Activated CD8-positive, alpha-beta memory T cell treated with anti-CD3 and anti-CD28 coated beads, Interleukin-2, amount 50 U/mL, for 24 hours (primary cell): Measurements from ENCODE around the gene AMOT.
"Not testable (repeated sequence)": the region's sequence is repeated elsewhere in the genome, so short reads cannot be mapped to it uniquely, and the experiment has no call there.

Source experiments
- DNase-seq: peaks from one replicate; pipeline ENCODE4 v3.0.0-alpha.2; 2020; ENCODE audit errors: extremely low read depth

AMOT gene, protein sequence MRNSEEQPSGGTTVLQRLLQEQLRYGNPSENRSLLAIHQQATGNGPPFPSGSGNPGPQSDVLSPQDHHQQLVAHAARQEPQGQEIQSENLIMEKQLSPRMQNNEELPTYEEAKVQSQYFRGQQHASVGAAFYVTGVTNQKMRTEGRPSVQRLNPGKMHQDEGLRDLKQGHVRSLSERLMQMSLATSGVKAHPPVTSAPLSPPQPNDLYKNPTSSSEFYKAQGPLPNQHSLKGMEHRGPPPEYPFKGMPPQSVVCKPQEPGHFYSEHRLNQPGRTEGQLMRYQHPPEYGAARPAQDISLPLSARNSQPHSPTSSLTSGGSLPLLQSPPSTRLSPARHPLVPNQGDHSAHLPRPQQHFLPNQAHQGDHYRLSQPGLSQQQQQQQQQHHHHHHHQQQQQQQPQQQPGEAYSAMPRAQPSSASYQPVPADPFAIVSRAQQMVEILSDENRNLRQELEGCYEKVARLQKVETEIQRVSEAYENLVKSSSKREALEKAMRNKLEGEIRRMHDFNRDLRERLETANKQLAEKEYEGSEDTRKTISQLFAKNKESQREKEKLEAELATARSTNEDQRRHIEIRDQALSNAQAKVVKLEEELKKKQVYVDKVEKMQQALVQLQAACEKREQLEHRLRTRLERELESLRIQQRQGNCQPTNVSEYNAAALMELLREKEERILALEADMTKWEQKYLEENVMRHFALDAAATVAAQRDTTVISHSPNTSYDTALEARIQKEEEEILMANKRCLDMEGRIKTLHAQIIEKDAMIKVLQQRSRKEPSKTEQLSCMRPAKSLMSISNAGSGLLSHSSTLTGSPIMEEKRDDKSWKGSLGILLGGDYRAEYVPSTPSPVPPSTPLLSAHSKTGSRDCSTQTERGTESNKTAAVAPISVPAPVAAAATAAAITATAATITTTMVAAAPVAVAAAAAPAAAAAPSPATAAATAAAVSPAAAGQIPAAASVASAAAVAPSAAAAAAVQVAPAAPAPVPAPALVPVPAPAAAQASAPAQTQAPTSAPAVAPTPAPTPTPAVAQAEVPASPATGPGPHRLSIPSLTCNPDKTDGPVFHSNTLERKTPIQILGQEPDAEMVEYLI

GRCh38 chrX:112840382-112841113 lies at the start of gene AMOT:
AMOT (minus strand) TSS chrX:112840831; CDS start chrX:112823126, 17,705 bp downstream.
- DNase-seq, result no peak

DNA sequence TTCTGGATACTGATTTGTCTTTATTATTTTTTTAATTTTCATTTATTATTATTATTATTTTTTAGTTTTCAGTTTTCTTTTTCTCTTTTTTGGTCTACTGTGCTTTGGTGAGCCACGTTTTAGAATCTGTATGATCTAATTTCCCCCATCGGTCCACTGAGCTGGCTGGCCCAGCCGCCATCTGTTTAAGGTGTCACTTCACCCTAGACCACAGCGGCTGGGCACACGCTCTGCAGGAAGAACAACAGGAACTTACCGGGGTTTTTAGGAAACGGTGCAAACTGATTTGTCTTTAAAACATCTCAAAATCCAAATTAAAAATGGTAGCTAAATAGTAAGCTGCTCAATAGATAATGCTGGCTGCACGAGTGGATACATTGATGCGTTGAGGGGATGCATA lies 48.8 kb upstream of the AMOT start:
- DNase-seq, result no peak

DNA sequence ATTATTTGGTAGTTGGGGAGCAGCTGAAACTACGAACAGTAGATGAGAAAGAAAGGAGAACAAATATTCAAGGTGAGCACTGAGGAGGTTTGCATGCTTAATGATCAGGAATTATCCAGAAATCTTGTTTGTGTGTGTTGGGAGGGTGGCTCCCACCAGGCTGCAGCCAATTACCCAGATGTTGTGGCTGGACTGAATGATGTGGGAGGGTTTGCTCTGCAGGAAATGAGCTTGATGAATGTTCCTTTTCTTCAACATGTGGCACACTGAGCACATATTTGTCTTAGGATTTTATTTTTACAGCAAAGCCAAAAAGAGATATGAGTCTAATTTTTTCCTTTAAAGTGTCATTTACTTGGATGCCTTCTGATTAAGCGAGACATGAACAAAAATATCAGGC lies 48.3 kb upstream of the AMOT start:
- no peak for DNase-seq

- DNase-seq, result no peak
These were observed 37.1 kb upstream of the AMOT start for GRCh38 chrX:112877771-112878173.

DNA sequence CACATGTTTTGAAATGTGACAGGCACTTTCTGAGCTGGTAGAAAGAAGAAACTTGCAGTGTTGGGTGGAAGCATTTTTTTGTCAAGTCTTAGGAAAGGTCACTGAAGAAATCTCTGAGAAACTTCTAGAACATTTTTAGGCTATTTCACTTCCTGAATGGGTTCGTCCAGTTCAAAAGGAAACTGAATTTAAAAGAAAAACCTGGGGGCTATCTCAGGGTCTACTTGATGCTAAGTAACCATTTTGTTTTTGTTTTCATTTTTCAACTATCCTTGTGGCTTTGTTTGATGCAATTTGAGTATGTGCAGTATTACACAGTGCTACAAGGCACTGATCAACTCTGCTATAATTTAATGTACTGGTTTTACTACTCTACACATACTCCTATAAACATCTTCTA lies 34.0 kb upstream of the AMOT start:
- no peak for DNase-seq

DNA sequence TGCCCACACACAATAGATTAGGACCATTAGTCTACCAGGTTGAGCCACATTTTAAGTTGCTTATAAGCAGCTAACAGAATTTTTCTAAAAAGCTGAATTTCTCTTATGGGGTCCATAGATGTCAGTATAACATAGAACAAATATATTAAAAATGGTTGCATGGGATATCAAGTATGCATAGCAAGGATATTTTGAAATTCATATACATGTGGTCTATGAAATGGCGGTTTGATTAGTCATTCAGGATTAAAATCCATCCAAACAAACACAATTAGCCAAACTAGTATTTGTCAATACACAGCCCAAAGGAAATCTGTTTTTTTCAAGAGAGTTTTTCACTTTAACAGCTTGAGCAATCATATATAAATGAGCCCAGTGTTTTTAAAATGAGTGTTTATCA lies 33.5 kb upstream of the AMOT start:
- DNase-seq, result no peak

DNA sequence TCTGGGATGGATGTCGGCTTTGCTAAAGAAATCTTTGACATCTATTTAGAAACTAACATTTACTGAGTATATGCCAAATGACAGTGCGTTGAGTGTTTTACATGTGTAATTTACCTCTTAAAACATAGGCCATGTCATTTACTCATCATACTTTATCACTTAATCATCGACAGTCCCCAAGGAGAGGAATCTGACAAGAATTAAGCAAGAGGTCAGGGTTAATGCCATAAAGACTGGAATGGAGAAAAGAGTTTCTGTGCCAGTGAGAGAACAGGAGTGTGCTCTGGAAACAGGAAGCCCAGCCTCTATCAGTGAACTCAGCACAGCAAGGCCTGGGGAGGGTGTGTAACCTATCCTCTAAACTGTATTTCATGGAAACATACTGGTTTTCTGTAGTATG lies 28.0 kb upstream of the AMOT start:
- DNase-seq, result no peak

DNA sequence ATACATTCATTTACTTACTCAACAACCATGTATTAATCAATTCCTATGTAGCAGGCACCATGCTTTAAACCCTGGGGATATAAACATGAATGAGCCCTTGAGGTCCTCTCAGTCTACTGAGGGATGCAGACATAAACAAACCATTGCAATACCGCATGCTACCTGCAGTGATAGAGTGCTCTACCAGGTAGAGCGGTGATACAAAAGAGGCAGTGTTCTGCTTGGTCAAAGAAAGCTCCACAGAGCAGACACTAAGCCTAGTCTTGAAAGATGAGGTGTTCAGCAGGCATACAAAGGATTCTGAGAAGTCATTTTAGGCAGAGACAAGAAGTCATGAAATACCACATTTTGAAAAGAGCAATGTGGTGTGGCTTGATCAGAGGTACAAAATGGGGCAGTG lies 26.9 kb upstream of the AMOT start:
- no peak for DNase-seq

DNA sequence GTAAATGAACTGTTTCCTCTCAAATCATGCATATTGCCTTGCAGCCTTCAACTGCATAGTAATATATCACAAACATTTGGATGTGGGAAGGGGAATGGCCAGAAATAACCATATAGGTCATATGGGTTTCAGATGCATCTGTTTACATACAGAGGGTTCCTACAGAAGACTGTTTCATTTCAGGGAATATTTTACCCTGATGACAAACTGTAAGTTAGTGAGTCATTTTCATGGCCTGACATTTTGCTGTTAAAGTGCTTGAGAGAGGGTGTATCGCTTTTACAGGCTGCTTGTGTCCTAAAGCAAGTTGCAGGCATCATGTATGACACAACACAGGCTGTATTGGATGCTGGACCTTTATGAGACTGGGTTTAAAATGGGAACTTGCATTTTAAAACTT lies 25.5 kb upstream of the AMOT start:
- DNase-seq, result no peak

DNA sequence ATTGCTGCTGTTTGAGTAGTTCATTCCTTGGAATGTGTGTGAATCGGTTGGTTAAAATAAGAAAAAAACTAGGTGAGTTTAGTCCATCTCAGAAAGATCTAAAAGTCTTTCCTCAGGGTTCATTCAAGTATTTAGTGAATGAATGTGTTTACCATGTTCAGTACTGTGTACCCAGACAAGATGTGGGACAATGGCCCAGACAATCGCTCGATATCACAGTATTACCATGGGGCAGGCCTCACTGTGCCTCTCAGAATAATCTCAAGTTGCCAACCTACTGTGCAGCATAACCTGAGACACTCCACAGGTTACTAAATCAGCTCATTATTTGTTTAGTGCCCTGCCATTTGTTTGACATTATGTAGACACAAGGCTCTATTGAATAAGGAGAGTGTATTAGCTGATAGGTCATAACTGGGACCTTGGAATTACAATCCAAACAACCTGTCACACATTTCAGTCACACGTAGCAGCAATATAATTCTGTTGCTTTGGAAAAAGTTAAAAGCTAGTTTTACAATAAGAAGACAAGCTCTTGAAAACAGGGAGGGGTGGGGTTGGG lies 24.9 kb upstream of the AMOT start:
- no peak for DNase-seq

DNA sequence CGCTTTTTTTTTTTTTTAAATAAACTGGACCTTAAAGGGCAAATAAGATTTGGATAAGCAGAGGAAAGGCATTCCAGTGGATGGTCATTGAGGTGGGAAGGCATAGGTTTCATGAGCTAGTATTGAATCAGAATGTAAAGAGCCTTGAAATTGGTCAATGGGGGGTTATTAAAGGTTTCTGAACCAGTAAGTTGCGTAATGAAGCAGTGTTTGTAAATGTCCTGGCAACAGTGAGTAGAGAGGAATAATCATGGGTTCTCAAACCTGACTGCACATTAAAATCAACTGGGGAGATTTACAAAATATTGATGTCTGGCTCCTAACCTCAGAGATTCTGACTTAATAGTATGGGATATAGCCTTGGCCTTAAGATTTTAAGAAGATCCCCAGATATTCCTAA lies 23.2 kb upstream of the AMOT start:
- no peak for DNase-seq

GRCh38 chrX:112857478-112857878 lies 16.8 kb upstream of the AMOT start:
- no peak for DNase-seq

DNA sequence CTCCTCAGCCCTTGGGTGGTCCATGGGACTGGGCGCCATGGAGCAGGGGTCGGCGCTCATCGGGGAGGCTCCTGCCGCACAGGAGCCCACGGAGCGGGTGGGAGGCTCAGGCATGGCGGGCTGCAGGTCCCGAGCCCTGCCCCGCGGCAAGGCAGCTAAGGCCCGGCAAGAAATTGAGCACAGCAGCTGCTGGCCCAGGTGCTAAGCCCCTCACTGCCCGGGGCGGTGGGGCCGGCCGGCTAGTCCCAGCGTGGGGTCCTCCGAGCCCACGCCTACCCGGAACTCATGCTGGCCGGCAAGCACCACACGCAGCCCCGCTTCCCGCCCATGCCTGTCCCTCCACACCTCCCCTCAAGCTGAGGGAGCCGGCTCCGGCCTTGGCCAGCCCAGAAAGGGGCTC lies 14.3 kb upstream of the AMOT start:
- not testable (repeated sequence) for DNase-seq

GRCh38 chrX:112852851-112853250 lies 12.2 kb upstream of the AMOT start:
- no peak for DNase-seq

- DNase-seq, result no peak
These were observed 11.2 kb upstream of the AMOT start for GRCh38 chrX:112851806-112852205.

DNA sequence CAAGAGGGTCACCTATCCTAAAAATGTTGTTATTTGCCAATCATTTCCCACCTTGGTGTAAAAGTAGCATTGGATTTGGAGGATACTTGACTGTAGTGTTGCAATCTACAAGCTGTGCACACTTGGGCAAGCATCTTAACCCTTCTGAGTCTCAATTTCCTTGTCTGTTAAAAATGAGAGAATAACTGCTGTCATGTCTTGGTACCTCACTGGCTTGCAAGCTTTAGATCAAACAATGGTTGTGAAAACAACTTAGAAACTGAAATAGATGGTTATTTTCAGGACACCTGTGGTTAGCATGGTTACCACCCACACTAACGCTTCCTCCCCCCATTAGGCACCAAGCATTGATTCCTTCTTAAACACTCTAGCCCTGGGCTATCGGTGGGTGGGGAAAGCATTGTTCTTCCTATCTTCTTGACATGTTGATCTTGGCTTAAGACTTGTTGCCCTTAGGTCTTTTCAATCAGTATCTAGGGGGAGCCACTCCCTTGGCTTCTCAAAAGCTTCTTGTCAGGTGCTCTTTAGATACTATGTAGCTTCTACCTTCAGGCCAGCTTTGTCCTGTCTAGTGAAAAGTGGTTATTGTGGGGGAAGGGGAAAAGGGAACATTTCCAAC lies 10.6 kb upstream of the AMOT start:
- DNase-seq, result no peak

- DNase-seq, result no peak
These were observed 8.4 kb upstream of the AMOT start for GRCh38 chrX:112849016-112849415.

DNA sequence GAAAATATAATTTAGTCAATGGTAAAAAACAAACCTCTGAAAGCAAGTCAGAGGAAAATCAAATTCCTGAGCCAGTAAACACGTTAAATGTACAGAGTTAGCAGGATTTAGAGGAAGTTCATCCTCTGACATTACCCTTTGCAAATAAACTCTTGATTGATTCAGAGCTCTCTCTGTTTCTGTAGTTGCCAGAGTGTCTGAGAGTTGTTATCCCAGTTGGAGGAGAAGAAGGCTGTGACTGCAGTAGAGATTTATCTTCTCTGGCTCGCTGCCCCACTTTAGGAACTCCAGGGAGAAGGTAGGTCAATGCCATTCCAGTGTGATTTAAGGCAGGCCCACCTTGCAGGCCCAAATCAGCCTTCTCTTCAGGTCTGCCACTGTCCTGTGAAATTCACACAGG lies 6.2 kb upstream of the AMOT start:
- DNase-seq, result no peak

DNA sequence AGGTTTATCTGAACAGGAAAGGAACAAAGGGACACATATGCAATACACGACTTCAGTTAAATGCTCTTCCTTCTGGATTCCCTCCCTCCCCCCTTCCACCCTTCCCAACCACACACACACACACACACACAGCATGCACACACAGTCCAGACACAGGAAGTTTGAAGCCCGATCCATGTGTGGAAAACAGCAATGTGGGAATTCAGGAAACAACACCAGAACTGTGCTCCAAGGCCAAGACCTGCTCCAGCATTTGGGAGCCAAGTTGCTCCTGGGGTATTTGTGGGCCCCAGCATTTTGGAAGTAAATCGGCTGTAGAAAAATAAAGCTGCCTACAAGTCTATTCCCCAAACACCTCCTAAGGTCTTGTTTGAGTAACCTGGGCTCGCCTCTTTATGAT lies 5.6 kb upstream of the AMOT start:
- DNase-seq, result no peak

DNA sequence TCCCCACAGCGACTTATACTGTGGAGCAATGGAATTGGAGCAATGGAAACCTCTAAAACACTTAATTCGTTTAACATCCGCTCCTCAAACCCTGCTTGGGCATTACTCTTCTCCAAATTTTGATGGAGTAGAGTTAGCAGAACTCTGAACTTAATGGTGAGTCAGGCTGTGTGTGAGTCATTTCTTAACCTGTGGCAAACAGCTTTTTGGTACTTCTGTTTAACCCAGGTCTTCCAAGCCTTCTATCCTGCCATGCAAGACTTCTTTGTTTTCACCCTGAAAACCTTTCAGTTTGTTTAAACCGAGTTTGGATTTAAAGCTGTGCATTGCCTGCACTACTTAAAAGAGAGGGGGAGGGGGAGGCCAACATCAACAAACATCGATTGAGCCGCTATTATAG lies 3.6 kb upstream of the AMOT start:
- no peak for DNase-seq

DNA sequence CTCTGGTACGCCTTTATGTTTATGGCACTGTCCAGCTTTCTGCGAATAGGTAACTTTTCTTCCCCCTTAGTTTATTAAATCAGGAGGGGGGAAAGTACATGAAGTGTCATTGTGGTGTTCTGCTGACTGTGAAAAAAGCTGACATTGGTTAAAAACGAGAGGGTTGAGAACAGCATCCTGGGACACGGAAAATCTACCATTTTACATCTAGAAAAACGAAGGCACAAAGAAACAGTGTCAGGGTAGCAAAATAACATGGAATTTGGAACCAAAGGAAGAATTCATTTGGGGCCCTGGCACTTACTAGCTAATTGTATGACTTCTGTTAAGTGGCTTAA lies 1.2 kb upstream of the AMOT start:
- DNase-seq, result no peak
